ENCODE results near the gene SULT1B1.
"Not testable (repeated sequence)": the region's sequence is repeated elsewhere in the genome, so short reads cannot be mapped to it uniquely, and the experiment has no call there.

The SULT1B1 gene

DNA sequence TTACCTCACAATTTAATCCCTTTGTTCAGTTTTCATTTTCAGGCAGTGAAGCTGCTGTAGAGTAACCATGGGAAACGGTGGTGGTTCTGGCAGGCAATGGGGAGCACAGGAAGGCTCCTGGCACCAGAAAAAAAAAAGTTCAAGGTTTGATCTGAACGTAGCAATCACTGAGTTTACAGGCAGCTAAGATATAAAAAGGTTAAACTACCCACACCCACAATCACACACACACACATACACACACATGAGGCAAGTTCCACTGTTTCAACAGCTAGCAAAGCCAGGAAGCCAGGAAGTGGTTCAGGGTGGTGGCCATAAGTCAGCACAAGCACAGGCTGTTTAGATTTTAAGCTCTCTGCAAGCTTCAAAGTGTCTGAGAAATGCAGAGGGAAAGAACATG, at the start of gene SULT1B1:
SULT1B1 (minus strand) TSS at position 166 of the 400 bp plus-strand sequence. CDS start 5,403 bp downstream, outside the sequence.
- DNase-seq, result no peak

GRCh38 chr4:69800599-69800998, 40.2 kb upstream of the SULT1B1 start:
- no peak for DNase-seq

DNA sequence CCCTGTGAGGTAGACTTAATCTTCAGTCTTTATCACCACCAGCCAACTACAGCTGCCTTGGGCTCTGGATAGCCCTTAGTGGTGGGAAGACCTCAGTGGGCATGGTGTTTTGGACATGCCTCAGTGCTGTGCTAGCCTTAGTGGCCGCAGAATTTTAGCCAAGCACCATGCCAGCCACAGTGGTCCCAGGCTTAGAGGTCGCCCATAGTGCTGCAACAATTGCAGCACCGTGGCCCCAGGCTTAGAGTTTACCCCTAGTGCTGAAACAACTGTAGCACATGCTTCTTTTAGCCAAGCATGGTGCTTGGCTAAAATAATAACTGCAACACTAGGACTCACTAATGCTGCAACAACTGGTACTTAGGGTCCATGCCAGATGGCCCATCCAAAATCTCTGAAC, 38.9 kb upstream of the SULT1B1 start:
- no peak for DNase-seq

DNA sequence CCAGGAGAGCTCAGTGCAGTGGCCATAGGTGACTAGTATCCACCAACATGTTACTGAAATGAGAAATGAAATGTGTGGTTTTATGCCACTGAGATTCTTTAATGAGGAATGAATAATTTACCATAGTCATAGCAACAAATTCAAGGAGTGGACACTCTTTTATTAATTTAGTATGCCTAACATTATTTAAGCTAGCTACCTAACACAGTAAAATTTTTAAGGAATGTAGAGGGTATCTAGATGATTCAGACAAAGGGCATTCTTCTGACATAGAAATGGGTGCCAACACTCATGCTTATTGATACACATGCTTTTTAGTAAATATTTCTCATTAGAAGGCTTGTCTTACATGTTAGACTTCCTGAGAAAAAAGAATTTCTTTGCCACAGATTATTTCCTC, 33.3 kb upstream of the SULT1B1 start:
- no peak for DNase-seq

GRCh38 chr4:69787879-69788278, 27.5 kb upstream of the SULT1B1 start:
- no peak for DNase-seq

GRCh38 chr4:69786547-69786946, 26.1 kb upstream of the SULT1B1 start:
- no peak for DNase-seq

- peak in 2 of 56 donors; percentile 1 to 3 for DNase-seq
Observed at GRCh38 chr4:69785211-69785831, 24.9 kb upstream of the SULT1B1 start.

DNA sequence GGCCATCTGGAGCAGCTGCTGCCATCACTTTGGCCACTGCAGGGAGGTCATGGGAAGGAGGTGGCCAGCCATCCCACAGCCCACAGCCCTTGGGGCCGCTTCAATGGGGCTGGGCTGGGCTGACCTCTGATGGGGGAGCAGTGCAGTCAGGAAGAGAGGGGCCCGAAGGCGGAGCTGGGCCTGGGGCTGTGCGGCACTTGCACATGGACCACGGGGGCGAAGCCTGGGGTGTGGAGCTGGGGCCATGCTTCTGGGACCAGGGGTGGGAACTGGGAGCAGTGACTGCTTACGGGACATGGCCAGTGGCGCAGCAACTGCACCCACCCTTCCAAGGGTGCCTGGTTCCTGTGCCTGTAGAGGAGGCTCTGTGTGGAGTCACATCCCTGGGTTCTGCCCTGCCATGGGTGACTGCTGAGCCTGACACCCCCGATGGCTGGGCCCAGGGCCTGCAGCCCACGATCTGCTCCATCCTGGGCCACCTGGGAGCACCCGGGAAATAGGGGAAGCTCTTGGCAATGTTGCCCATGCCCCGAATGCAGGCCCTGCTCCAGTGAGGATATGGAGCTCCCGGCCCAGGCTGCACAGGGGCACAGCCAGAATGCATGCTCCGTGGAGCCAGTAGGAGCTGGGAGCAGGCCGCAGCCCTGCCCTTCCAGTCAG, 22.4 kb upstream of the SULT1B1 start:
- no peak for DNase-seq

- DNase-seq, result no peak
Observed at GRCh38 chr4:69781458-69782418, 21.3 kb upstream of the SULT1B1 start.

GRCh38 chr4:69780141-69780540, 19.7 kb upstream of the SULT1B1 start:
- DNase-seq, result no peak

DNA sequence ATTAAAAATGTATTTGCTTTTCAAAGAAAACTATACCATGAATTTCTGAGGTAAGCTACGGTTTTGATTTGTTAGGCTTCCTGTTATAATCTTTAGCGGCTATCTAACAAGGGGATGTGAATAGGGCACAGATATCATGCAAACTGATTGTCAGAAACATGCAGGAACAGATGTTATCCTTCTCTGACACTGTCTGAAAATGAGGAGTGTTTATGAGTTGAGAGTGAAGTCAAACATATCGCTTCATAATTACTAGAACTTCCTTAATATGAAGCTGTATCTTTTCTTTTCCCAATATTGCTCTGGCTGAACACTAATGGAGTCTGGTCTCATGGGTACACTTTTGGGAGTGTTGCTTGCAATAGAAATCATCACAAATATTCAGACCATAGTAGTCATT, 16.3 kb upstream of the SULT1B1 start:
- DNase-seq, result no peak

DNA sequence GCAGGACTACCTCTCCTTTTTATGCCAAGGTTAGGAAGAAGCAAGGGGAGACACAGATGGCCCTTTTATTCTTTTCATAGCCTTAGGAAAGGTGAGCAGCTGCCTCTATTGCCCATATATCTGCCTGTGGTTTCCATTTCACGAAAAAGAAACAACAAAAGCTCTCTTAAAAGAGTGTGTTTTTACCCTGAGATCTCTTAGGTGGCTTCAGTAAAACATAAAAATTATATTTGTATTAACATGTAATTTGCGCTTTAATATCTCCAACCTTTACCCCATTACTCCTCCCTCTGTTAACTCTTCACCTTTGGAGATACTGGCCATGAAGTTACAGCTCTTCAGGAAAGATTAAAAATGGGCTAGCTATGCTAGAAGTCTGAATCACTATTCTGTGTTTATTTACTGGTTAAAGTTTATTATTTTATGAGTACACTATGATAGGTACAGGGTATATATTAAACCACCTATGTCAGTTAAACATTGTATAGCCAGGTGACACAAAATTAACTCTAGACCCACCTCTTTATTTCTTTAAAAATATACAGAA, 15.0 kb upstream of the SULT1B1 start:
- no peak for DNase-seq

DNA sequence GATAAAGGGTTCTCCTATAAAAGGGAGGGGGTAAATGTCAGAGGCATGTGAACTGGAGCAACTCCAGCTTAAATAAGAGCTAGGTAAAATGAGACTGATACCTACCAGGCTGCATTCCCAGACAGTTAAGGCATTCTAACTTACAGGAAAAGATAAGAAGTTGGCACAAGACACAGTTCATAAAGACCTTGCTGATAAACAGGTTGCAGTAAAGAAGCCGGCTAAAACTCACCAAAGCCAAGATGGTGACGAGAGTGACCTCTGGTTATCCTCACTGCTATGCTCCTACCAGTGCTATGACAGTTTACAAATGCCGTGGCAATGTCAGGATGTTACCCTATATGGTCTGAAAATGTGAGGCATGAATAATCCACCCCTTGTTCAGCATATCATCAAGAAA, 13.1 kb upstream of the SULT1B1 start:
- no peak for DNase-seq

- not testable (repeated sequence) for DNase-seq
Observed at GRCh38 chr4:69768554-69768953, 8.1 kb upstream of the SULT1B1 start.

DNA sequence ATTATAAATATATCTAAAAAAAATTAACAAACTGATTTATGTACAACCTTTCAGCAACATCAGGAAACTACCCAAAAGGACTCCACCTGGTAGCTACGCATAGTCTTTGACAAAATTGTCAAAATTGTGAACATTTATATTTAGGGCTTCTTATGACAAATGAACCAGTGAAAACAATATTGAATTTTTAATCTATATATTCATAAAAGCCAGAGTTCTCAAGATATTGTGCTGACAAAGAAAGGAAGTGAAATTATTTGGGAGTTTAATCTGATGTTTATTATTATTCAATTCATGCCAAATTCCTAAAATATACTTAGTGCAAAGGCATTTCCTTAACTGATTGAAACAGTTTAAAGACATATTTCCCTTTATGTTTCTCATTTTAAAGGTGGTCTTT, 5.3 kb upstream of the SULT1B1 start:
- no peak for DNase-seq

DNA sequence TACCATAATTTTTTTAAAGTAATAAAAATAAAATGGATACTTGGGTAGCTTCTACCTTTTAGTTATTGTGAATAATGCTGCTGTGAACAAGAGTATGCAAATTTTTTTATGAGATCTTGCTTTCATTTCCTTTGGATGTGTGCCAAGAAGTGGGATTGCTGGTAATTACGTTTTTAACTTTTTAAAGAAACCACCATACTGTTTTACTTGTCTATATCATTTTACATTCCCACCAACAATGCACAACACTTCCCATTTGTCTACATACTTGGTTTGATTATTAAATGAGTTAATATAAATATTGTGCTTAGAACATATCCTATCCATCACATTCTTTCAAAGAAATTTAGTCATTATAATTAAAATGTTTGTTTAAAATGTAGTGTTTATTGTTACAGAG, 3.9 kb upstream of the SULT1B1 start:
- no peak for DNase-seq

DNA sequence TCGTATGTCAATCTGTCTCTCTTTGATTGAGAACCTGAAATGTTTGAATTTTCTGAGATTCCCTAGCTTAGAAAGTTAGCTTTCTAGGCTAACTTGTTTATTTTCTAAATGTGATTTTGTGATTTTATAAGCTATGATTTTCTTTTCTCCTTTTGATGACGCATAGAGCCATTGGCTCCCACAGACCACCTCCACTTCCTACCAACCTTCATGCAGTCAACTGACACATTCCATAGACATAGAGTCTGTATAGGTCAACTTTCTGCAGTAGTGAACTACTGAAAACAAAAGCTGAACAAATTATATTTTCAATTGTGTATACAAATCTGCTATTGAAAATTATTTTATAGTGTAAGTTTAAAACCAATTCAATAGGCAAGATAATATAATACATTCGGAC, 2.8 kb upstream of the SULT1B1 start:
- no peak for DNase-seq

- no peak for DNase-seq
Observed at GRCh38 chr4:69759189-69759604, 1.2 kb downstream of the SULT1B1 start.

DNA sequence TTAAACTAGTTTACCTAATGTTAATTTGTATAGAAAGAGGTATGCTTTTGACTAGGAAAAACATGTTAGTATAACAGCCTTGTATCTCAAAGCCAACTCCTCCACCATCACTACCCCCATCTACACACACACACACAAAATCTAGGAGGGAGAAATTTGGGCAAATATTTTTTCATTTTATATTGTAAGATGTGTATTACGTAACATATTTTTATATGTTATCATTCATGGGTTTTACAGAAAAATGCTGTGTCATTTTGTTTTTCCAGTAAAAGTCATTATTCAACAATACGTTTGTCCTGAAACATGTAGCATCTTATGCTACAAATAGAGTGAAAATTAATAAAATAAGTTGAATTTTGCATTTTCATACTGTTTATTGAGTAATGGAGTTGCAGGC, 3.0 kb downstream of the SULT1B1 start:
- no peak for DNase-seq

DNA sequence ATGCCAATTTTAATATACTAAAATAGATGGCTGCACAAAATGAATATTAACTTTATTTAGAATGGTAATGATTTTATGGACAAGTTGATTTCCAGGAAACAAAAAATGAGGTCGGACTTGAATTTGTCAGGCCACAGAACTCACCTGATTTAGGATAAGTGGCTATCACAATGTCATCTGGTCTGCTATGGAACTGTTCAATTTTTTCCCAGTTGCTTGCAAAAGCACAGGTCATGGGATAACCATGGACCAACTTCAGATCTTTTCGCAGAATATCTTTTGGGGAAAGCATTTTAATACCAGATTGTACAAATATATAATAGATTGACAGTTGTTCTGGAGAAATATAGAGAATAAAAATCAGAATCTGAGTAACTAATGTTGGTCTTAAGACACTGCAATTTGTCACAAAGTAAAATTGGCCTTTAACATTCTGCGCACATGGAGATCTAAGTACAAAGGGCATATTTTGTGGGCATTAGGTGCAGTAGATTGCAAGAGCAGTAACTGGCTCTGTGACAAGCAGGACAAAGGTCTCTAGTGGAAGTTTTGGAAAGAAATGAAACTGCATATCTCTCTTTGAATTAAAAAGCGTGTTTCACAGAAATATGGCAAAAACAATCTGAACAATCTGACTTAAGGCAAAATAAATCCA, 5.4 kb downstream of the SULT1B1 start:
- DNase-seq, result no peak

DNA sequence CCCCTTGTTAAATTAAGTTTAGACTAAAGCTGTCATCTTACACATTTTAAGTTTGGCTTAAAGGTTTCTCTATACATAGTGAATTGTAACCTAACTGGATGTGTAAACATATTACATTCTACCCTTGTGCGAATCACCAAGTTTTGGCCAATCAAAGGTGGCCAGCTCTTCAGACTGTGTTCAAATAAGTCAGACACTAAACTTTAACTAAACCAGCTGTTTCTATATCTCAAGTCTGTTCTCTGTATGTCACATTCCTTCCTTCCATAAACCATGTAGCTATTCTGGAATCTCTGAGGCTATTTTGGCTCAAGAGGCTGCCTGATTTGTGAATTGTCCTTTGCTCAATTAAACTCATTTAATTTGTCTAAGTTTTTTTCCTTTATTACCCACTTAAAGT, 6.7 kb downstream of the SULT1B1 start:
- DNase-seq, result no peak
